ENCODE measurements around the gene CA10.

- TF ChIP-seq CTCF (IDR thresholded peaks at IDR 0.05): no peak
- TF ChIP-seq POLR2A (IDR thresholded peaks at IDR 0.05): no peak
- TF ChIP-seq POLR2AphosphoS5 (IDR thresholded peaks at IDR 0.05): no peak
- TF ChIP-seq EP300 (IDR thresholded peaks at IDR 0.05): no peak
Measured at GRCh38 chr17:51814521-51814920, 344.0 kb downstream of the CA10 start.
